ENCODE results near the gene GABARAPL2.

- no peak for TF ChIP-seq POLR2A (IDR thresholded peaks at IDR 0.05; ENCODE audit: low read length)
- TF ChIP-seq GATA1 (IDR thresholded peaks at IDR 0.05; ENCODE audit: low read depth, low read length): no peak
These were observed 33.4 kb upstream of the GABARAPL2 start for GRCh38 chr16:75532791-75533190.
